GM19193 (cell line): ENCODE data around the gene LMAN2.

Source experiments
- POLR2A ChIP-seq: IDR thresholded peaks from 4 replicates; pipeline ENCODE4 v1.6.1; 2011; ENCODE audit not compliant: insufficient read depth, insufficient read length; ENCODE audit errors: extremely low read depth

LMAN2 gene

GRCh38 chr5:177347699-177348098 is 3.8 kb downstream of the LMAN2 start:
- no peak for TF ChIP-seq POLR2A

DNA sequence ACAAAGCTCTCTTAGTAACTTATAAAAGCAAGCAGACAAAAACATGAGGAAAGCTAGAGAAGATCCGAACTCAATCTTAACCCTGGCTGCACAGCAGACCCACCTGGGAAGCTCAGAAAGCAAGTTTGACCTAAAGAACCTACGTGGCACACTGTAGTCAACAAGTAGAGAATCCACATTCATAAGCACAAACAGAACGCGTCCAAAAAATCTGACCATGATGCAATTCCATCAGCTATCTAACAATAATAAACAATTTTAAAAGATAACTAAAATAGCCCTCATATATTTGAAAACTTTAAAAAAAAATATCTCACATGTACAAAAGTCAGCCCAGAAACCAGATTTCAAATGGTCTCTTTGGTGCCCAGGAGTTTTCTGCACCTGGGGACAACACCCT is 4.6 kb downstream of the LMAN2 start:
- no peak for TF ChIP-seq POLR2A

DNA sequence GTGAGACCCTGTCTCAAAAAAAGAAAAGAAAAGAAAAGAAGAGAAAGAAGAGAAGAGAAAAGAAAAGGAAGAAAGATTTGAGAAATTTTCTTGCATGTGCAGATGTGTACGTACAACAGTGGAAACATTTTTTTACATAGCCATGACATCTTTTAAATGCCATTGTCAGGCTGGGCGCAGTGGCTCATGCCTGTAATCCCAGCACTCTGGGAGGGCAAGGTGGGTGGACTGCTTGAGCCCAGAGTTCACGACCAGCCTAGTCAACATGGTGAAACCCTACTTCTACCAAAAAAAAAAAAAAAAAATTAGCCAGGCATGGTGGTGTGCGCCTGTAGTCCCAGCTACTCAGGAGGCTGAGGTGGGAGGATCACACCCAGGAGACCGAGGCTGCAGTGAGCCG is 6.6 kb downstream of the LMAN2 start:
- no peak for TF ChIP-seq POLR2A

DNA sequence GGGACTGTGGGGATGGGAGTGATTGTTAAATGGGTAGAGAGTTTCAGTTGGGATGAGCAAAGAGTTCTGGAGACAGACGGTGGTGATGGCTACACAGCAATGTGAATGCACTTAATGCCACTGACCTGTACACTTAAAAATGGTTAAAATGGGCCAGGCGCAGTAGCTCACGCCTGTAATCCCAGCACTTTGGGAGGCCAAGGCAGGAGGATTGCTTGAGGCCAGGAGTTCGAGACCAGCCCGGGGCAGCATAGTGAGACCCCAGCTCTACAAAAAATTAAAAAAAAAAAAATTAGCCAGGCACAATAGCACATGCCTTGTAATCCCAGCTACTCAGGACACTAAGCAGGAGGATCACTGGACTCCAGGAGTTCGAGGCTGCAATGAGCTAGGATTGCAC is 7.7 kb downstream of the LMAN2 start:
- no peak for TF ChIP-seq POLR2A

DNA sequence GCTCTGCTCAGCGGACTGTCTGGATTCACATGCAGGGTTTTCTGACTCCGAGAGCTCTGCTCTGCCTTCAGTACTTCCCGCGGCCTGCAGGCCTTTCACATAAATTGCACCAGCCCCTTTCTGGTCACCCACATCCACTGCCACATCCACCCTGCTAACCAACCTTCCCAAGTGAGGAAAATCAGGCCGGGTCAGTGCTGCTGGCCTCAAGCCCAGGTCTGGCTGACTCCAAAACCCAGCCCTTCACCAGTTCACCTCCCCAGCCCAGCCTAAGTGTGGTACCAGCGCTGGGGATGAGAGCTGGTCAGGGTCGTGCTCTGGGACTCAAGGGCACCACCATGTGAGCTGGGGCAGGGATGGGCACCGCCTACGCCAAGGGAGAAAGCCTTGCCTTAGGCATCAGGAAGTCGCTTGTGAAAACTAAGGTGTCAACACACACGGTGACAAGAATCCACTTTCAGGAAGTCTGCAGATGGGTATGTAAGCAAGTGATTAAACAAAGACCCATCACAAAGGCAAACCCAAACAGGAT is 12.3 kb downstream of the LMAN2 start:
- TF ChIP-seq POLR2A = no peak

DNA sequence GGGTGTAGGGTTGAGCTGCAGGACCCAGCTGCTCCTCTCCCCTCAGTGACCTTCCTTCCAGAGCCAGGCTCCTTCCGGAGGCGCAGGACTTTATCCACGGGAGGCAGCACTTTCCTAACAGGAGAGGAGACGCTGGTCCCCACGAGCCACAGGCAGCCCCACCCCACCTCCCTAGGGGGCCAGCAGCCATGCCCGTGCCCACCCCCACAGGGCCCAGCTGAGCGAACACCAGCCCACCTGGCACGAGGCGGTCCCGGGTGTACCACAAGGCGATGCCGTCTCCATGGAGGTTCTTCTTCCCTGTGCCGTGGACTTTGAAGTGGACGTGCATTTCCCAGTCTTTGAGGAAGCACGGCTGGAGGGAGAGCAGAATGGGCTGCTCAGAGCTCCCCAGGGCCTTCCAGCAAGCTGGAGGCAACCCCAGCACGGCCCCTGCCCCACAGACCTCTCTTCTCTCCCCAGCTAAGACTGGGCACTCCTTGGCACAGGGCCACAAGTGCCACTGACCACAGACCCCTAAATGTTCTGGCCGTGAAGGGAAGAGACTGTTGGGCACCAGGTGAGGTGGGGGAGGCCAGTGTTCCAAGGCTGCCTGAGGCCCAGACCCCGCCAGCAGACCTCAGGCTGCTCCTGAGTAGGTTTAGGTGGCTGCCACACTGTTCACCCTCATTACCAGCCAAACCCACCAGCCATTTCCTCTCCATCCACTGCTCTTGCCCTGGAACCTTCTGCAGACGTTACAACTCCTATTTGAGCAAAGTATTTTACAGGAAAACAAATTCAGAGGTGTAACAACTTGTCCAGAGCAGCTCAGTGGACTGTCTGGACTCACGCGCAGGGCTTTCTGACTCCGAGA is 13.0 kb downstream of the LMAN2 start:
- no peak for TF ChIP-seq POLR2A

DNA sequence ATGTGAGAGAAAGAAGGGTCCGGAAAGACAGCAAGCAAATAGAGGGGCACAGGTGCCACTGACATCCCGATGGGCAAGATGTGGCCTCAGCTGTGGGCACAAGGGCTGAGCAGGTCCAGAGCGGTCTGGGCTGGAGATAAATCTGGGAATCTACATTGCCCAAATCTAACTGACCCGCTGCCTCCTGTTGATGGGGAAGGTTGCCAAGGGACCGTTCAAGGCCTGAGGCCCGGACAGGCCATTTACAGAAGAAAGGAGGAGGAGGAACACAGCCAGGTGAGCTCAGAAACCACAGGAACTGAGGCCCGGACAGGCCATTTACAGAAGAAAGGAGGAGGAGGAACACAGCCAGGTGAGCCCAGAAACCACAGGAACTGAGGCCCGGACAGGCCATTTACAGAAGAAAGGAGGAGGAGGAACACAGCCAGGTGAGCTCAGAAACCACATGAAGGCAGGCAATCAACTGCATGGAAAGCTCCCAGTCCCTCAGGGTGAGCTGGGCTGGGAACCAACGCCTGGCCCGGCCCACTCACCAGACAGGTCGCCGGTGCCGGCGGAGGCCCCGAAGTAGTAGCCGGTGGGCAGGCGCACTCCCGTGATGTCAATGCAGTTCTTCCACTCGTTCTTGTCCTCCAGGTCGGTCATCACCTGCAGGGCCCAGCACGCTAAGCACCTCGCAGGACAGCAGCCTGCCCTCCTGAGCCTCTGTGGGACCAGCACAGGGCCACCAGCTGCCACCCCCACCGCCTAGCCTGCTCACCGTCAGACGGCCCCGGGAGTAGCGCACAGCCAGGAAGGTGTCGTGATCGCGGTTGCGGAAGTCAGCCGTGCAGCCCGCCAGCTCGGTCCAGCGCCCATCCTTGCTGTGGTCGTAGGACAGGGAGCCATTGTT is 14.6 kb downstream of the LMAN2 start:
- no peak for TF ChIP-seq POLR2A

DNA sequence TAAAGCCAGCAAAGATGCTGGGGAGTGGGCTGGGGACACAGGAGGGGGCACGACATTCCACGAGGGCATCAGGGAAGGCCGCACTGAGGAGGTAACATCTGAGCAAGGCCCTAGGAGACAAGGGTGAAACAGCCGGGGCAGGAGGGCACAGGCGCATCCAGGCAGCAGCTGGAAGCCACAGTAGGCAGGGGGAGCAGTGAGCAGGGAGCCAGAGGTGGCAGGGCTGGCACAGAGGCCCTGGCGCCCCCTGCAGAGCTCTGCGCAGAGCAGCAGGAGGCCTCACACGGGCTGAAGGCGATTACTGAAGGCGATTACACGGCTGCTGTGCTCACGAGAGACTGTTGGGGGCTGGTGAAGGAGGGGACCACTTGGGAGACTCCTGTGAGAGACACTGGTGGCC is 15.4 kb downstream of the LMAN2 start:
- no peak for TF ChIP-seq POLR2A

GRCh38 chr5:177335701-177336065 is 15.8 kb downstream of the LMAN2 start:
- no peak for TF ChIP-seq POLR2A

DNA sequence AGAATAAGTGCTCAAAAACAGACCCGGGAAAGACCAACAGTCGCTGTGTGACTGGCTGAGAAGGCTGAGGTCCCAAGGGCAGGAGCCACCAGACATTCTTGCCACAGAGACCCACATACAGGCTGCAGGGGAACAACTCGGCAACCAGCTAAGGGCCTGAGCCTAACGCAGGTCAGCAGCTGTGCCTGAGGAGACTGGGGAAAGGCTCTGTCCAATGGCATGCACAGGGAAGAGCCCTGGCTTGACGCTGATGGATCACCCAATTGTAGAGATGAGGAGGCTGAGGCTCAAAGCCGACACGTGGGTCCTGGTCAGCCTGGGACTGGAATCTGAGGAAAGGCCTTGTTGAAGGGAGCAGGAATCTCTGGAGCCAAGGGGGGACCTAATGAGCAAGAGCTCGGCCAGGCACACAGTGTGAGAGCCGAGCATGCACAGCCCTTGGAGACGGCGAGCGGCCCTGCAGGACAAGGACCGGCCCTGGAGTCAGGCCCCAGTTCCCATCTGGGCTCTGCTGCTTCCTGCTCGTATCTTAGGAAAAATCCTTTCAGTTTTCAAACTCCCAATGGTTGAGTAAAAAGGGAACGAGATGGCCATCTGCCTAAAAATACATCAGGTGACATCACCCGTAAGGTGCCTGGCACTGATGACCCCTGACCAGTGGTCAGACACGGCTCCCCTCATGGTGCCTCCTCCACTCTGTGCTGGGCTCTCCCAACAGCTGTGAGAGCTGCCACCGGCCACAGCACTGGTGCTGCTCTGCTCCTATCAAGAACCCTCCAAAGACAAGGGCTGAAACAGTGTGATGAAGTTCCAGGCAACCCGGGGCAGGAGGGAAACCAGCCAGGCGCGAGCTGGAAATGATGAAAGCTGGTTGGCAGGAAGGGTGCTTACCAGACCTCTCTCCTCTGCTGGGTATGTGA is 16.4 kb downstream of the LMAN2 start:
- no peak for TF ChIP-seq POLR2A

DNA sequence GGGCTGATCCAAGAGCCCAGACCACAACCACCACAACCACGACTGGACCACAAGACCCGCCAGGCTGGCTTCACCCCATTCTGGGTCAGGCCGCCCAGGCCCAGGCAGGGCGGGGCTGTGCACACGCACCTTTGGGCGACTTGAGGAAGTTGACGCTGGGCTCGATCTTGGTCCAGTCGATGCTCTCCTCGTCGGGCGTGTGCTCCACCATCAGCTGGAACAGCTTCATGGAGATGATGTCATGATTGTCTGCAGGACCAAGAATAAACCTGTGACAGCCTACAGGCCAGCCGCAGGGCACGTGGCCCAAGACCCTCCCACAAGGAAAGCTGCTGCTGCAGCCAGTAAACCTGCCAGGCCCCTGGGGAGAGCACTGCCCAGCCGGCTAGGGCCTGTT is 17.3 kb downstream of the LMAN2 start:
- TF ChIP-seq POLR2A = no peak

- TF ChIP-seq POLR2A = no peak
Observed at GRCh38 chr5:177333420-177334154, 17.9 kb downstream of the LMAN2 start.

- no peak for TF ChIP-seq POLR2A
Observed at GRCh38 chr5:177332896-177333260, 18.6 kb downstream of the LMAN2 start.
